Ishikawa (cell line): ENCODE measurements around the gene KLHL3.

ENCODE experiments used
- EP300 ChIP-seq: IDR thresholded peaks from 2 replicates; pipeline ENCODE4 v1.6.1; 2012; ENCODE audit warnings: borderline replicate concordance
- FOXM1 ChIP-seq: IDR thresholded peaks from 2 replicates; pipeline ENCODE4 v1.6.1; 2012; ENCODE audit warnings: low read depth, borderline replicate concordance
- NFIC ChIP-seq: IDR thresholded peaks from 2 replicates; pipeline ENCODE4 v1.6.1; 2012
- RAD21 ChIP-seq: IDR thresholded peaks from 2 replicates; pipeline ENCODE4 v1.6.1; 2012; ENCODE audit warnings: low read depth
- TAF1 ChIP-seq: IDR thresholded peaks from 2 replicates; pipeline ENCODE4 v1.6.1; 2012; ENCODE audit warnings: low read depth, mild to moderate bottlenecking
- YY1 ChIP-seq: IDR thresholded peaks from 2 replicates; pipeline ENCODE4 v1.6.1; 2012; ENCODE audit warnings: low read depth
- TF ChIP-seq, protein P1 (sequence below): IDR thresholded peaks from 2 replicates; pipeline ENCODE4 v1.6.1; 2012
- TF ChIP-seq, protein P2 (sequence below): IDR thresholded peaks from 2 replicates; pipeline ENCODE4 v1.6.1; 2012
- TF ChIP-seq, protein P3 (sequence below): IDR thresholded peaks from 2 replicates; pipeline ENCODE4 v1.6.1; 2012; ENCODE audit warnings: low read depth, mild to moderate bottlenecking

GRCh38 chr5:137580030-137580429, 155.9 kb downstream of the KLHL3 start:
- TF ChIP-seq RAD21 (no peak), FOXM1 (no peak), TAF1 (no peak), YY1 (no peak), EP300 (no peak), NFIC (no peak)
- TF ChIP-seq, protein P1, sequence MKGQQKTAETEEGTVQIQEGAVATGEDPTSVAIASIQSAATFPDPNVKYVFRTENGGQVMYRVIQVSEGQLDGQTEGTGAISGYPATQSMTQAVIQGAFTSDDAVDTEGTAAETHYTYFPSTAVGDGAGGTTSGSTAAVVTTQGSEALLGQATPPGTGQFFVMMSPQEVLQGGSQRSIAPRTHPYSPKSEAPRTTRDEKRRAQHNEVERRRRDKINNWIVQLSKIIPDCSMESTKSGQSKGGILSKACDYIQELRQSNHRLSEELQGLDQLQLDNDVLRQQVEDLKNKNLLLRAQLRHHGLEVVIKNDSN: no peak
- TF ChIP-seq, protein P2, sequence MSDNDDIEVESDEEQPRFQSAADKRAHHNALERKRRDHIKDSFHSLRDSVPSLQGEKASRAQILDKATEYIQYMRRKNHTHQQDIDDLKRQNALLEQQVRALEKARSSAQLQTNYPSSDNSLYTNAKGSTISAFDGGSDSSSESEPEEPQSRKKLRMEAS: no peak
- TF ChIP-seq, protein P3, sequence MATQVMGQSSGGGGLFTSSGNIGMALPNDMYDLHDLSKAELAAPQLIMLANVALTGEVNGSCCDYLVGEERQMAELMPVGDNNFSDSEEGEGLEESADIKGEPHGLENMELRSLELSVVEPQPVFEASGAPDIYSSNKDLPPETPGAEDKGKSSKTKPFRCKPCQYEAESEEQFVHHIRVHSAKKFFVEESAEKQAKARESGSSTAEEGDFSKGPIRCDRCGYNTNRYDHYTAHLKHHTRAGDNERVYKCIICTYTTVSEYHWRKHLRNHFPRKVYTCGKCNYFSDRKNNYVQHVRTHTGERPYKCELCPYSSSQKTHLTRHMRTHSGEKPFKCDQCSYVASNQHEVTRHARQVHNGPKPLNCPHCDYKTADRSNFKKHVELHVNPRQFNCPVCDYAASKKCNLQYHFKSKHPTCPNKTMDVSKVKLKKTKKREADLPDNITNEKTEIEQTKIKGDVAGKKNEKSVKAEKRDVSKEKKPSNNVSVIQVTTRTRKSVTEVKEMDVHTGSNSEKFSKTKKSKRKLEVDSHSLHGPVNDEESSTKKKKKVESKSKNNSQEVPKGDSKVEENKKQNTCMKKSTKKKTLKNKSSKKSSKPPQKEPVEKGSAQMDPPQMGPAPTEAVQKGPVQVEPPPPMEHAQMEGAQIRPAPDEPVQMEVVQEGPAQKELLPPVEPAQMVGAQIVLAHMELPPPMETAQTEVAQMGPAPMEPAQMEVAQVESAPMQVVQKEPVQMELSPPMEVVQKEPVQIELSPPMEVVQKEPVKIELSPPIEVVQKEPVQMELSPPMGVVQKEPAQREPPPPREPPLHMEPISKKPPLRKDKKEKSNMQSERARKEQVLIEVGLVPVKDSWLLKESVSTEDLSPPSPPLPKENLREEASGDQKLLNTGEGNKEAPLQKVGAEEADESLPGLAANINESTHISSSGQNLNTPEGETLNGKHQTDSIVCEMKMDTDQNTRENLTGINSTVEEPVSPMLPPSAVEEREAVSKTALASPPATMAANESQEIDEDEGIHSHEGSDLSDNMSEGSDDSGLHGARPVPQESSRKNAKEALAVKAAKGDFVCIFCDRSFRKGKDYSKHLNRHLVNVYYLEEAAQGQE: no peak
